Right lobe of liver (tissue), 6 donors: Measurements from ENCODE around the gene KCNQ1. TPM values are rescaled to one million over a fixed set of nuclear protein-coding genes. Genes with fewer than 3 reads are reported as not detected.

Experiments
- ATAC-seq, 4 donors: fragments of 200-7000 bp; cut with Tn5 transposase; one replicate each; pipeline ENCODE4 v1.9.1; 2020; ENCODE audit warnings: mild to moderate bottlenecking in 4 of 4, moderate library complexity in 4 of 4
- DNase-seq, 3 donors: peaks; one replicate each; pipeline ENCODE4 v3.0.0-alpha.2; 2020
- H3K27ac ChIP-seq, 3 donors: fragments of 200-600 bp; one replicate each; pipeline ENCODE4 v1.8.0; 2022
- H3K27me3 ChIP-seq, 2 donors: fragments of 200-600 bp; one replicate each; pipeline ENCODE4 v1.8.0; 2022
- H3K36me3 ChIP-seq, 4 donors: fragments of 200-600 bp; sonication (generic) in 1 of 4; one replicate each; pipeline versions ENCODE4 v1.5.1 to v1.8.0; 2017 to 2022; ENCODE audit warnings: control low read depth in 1 of 4
- H3K4me1 ChIP-seq, 4 donors: fragments of 200-600 bp; sonication (generic) in 1 of 4; one replicate each; pipeline versions ENCODE4 v1.5.1 to v1.8.0; 2017 to 2022; ENCODE audit warnings: control low read depth in 1 of 4
- H3K4me3 ChIP-seq, 3 donors: fragments of 200-600 bp; one replicate each; pipeline ENCODE4 v1.8.0; 2022
- H3K9me3 ChIP-seq, 4 donors: fragments of 200-600 bp; sonication (generic) in 1 of 4; one replicate each; pipeline versions ENCODE4 v1.5.1 to v1.8.0; 2017 to 2022; ENCODE audit warnings: control low read depth in 1 of 4
- POLR2A ChIP-seq: fragments of 450-650 bp; IDR thresholded peaks from one replicate; pipeline ENCODE4 v1.6.1; 2017; ENCODE audit warnings: antibody characterized with exemption, mild to moderate bottlenecking
- WGBS: methylation state at CpG from one replicate; pipeline ENCODE4 v1.1.6; 2018; ENCODE audit warnings: low coverage, low lambda C conversion rate; ENCODE audit not compliant: insufficient coverage; ENCODE audit errors: missing lambda C conversion rate; 5-methylcytosine and 5-hydroxymethylcytosine counted together
- intact Hi-C, 2 donors: fragments of 100-400 bp; cut with DNase I; formaldehyde crosslinking; loops; one replicate each; pipeline versions ENCODE4 v1.11.2 to v1.14.1; 2022
- total RNA-seq, 6 experiments: library from RNA; depleted of rRNA in 2 of 6; stranded (reverse); fragments of >200 nt in 2 of 6; fragmentation: NEBNext Ultra II Directional in 3 of 6; extraction: Animal tissue kit (Norgen Biotek cat#: 25700) in 3 of 6; gene quantifications; one replicate each; pipeline versions ENCODE4 v1.1.0 to v1.2.4, GENCODE V29; 2016 to 2023
- TF ChIP-seq, protein P1 (sequence below), 4 donors: fragments of 200-600 bp in 3 of 4; fragments of 450-650 bp in 1 of 4; IDR thresholded peaks; one replicate each; pipeline versions ENCODE4 v1.5.1 to v1.8.0; 2016 to 2022; ENCODE audit warnings: antibody characterized with exemption in 4 of 4, mild to moderate bottlenecking in 2 of 4
- donor health status: DM: no; HTN: yes; CAD: no.
- donor health status: DM: no; HTN: no; CAD: no.
- donor health status: DM: no; HTN: no; CAD: no.
- donor health status: DM: no; HTN: yes; CAD: no.
- donor health status: DM: no; HTN: yes; CAD: no.

Gene KCNQ1
- total RNA-seq, 6 experiments from 2014 or later: 0.61 to 2.4 (median 1.8) TPM

DNA sequence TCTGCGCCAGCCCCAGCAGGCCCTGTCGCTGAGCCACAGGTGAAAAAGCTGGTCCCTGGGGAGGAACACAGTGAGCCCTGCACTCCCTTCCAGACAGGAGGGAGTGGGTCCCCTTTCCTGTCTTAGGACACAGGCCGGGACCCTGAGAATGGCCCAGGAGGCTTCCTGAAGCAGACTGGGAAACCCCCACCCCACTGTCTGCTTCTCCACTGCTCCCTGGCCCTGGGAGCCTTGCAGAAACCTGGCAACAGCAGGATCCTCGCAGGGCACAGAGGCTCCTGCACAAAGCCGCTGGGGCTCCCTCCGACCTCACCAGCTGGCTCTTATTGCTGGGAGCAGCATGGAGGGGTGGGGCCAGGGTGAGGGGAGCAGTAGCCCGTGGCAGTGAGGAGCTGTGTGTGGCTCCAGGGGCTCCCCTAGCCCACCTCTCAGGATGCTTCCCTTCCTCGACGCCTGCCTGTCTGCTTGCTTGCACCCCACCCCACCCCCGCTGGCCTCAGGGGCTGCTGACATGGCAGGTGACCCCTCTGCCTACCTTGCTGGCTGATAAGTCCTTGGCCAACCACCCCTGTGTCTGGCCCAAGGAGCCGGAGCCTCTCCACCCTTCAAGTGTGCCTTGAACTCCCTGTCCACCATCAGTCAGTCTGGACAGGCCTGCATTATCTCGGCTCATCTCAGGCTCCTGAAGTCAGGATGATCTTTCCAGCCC, 327.1 kb downstream of the KCNQ1 start:
- H3K4me3 ChIP-seq: no peak overlapping the region
- 75% methylated on average over 2 of the region's 12 CpGs for WGBS
- H3K27me3 ChIP-seq: no peaks in the 10 kb centered on the region
- H3K36me3 ChIP-seq: no peaks in the 10 kb centered on the region
- H3K27ac ChIP-seq: no peak overlapping the region
- no peaks in the 10 kb centered on the region for H3K9me3 ChIP-seq
- no peak for TF ChIP-seq POLR2A
- TF ChIP-seq, protein P1, sequence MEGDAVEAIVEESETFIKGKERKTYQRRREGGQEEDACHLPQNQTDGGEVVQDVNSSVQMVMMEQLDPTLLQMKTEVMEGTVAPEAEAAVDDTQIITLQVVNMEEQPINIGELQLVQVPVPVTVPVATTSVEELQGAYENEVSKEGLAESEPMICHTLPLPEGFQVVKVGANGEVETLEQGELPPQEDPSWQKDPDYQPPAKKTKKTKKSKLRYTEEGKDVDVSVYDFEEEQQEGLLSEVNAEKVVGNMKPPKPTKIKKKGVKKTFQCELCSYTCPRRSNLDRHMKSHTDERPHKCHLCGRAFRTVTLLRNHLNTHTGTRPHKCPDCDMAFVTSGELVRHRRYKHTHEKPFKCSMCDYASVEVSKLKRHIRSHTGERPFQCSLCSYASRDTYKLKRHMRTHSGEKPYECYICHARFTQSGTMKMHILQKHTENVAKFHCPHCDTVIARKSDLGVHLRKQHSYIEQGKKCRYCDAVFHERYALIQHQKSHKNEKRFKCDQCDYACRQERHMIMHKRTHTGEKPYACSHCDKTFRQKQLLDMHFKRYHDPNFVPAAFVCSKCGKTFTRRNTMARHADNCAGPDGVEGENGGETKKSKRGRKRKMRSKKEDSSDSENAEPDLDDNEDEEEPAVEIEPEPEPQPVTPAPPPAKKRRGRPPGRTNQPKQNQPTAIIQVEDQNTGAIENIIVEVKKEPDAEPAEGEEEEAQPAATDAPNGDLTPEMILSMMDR (IDR thresholded peaks at IDR 0.05): no peak
- peak; percentile 11 to 38 (median 37) for DNase-seq
- no peak for ATAC-seq
- no peaks in the 10 kb centered on the region for H3K4me1 ChIP-seq
- intact Hi-C loops: no loop called here

DNA sequence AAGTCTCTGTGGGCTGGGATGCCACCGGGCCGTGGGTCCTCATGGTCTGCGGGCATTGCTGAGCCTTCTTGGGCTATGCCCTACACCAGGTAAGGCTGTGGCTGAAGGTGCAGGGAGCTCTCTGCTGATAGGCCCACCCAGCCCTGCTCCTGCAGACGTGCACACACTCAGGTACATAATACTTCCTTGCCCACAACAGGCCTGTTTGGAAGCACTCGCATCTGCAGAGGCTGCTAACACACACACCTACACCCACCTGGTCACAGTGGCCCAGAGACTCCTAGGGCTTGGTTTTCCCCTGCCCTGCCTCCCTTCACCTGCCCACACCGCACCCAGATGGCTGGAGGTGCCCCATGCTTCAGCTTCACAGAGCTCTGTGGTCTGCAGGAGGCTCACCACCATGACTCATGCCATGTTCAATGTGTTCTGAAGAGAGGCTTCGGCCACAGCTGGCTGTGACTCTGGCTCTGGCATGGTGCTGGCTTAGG, 327.8 kb downstream of the KCNQ1 start:
- Histone ChIP-seq H3K4me3 (no peak overlapping the region), H3K4me1 (no peaks in the 10 kb centered on the region), H3K36me3 (no peaks in the 10 kb centered on the region), H3K27ac (no peak overlapping the region), H3K27me3 (no peaks in the 10 kb centered on the region), H3K9me3 (no peaks in the 10 kb centered on the region)
- ATAC-seq (no peak), DNase-seq (peak in 2 of 3 donors; percentile 4 to 38)
- intact Hi-C loops: no loop called here
- 80% methylated on average over 1 of the region's 7 CpGs for WGBS
- TF ChIP-seq, protein P1 (IDR thresholded peaks at IDR 0.05): no peak
- no peak for TF ChIP-seq POLR2A

DNA sequence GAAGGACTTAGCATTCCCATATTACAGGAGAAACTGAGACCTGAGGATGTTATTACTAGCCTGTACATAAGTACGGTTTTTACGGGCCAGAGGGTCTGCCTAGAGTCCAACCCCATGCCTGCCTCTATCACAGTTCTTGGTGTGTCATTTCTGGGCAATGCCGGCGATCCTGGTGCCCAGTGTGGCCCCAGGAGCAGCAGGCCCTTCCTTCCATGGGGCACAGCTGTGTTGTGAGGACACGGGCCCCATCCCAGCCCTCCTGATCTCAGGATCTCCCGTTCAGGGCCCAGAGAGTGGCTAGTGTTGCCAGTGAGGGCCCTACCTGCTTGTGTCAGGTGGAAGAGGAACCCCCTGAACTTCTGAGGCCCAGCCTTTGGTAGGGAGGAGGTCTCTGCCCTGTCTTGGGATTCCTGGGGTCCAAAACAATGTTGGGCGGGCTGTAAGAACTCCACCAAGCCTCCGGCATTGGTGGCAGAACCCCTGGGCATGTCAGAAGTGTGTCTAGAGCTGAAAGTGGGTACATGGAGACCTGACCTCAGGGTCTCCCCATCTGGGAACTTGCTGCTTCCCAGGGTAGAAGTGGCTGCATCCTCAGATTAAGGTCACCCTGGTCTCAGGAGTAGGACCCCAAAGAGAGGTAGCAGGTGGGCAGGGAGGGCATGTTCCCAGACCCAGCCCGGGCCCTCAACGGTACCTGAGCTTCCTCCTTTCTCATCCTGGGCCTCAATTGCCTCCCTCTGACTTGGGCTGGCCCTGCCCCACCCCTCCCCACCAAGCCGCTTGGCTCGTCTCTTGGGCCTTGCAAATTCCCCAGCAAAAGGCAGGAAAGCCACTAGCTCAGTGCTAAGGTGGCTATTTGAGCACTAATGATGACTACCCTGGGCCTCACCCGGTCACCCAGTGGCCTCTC, 329.6 kb downstream of the KCNQ1 start:
- no peak for ATAC-seq
- Histone ChIP-seq H3K27me3 (no peaks in the 10 kb centered on the region), H3K27ac (no peak overlapping the region), H3K4me1 (peaks cover 0 to 14% (median 4%) of the 10 kb centered on the region in 4 donors), H3K9me3 (no peaks in the 10 kb centered on the region), H3K4me3 (no peak overlapping the region), H3K36me3 (no peaks in the 10 kb centered on the region)
- intact Hi-C loops: no loop called here
- TF ChIP-seq, protein P1 (IDR thresholded peaks at IDR 0.05): no peak
- no peak for TF ChIP-seq POLR2A
- peak in 2 of 3 donors; percentile 6 to 41 for DNase-seq
- WGBS: 87% methylated on average over 6 of the region's 13 CpGs

DNA sequence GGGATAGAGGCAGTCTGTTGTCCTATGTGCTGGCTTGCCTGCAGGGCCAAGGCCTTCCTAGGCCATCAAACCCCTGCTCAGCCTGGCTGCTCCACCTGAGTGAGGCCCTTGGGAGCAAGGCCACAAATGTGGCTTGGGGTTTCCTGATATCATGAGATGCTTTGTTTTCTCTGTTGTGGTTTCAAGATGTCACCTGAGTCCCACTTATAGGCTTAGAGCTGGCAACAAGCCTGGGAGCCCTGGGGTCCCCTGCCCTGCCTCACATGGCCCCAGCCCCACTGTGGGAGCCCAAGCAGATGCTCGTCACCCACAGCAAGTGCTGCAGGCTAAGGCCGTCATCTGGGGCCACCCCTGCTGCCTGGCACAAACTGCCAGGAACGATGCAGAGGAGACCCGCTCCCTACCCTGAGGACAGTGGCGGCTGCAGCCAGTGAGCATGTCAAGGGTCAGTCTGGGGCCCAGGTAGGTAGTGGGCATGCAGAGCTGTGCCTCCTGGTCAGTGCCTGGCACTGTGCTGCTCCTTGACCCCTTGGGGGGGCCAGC, 330.3 kb downstream of the KCNQ1 start:
- intact Hi-C loops: no loop called here
- peak; percentile 5 to 54 (median 39) for DNase-seq
- Histone ChIP-seq H3K36me3 (no peaks in the 10 kb centered on the region), H3K27ac (no peak overlapping the region), H3K4me3 (no peak overlapping the region), H3K4me1 (peaks cover 0 to 16% (median 5%) of the 10 kb centered on the region in 4 donors), H3K9me3 (no peaks in the 10 kb centered on the region), H3K27me3 (no peaks in the 10 kb centered on the region)
- TF ChIP-seq POLR2A: no peak
- TF ChIP-seq, protein P1 (IDR thresholded peaks at IDR 0.05): no peak
- ATAC-seq: no peak
- no CpG with 5 or more reads among the region's 5 CpGs for WGBS
